ENCODE data around the gene CTNNA2. TPM values are rescaled to one million over a fixed set of nuclear protein-coding genes. Genes with fewer than 3 reads are reported as not detected.

Gene CTNNA2
- total and polyA plus RNA-seq, 4 donors, result 0.01 to 0.37 TPM; not detected in 2

DNA sequence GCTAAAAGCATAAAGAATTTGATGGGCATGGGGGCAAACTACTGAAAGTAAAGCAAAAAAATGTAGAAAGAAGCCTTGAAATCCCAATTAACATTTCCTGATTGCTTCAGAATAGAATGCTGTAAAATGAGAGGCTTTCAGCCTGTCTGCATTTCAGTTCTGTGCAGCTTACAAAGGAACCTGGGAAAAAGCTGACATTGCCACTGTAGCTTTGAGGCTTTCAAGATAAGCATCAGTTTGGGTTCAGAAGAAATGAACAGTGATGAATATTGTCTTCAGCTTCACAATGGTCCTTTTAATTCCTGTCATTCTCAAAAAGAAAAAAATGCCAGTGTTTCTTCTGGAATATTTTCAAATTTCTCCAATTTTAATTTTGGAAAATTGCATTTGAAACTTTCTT lies 549.0 kb downstream of the CTNNA2 start:
- ATAC-seq (ENCODE audit: insufficient read depth, low FRiP score) (no peak), DNase-seq (no peak)
- Histone ChIP-seq H3K27me3 (ENCODE audit: control insufficient read depth in 3 of 3, insufficient read depth in 3 of 3, low read length in 2 of 3) (no peaks in the 10 kb centered on the region), H3K9ac (ENCODE audit: insufficient read depth in 1 of 2, low read length in 2 of 2) (no peak overlapping the region), H3K9me3 (ENCODE audit: control insufficient read depth in 4 of 4, insufficient read depth in 3 of 4, low read length in 3 of 4) (peaks cover 0 to 2% (median 0%) of the 10 kb centered on the region in 4 donors), H3K27ac (ENCODE audit: low read depth in 1 of 2, low read length in 1 of 2) (no peak overlapping the region), H3K36me3 (ENCODE audit: control insufficient read depth in 4 of 4, insufficient read depth in 4 of 4, low read length in 4 of 4) (no peaks in the 10 kb centered on the region), H3K4me3 (no peak overlapping the region), H3K4me1 (ENCODE audit: control insufficient read depth in 5 of 5, insufficient read depth in 5 of 5, low read length in 5 of 5) (peaks cover 0 to 8% (median 0%) of the 10 kb centered on the region in 5 donors)
- TF ChIP-seq, protein P1, sequence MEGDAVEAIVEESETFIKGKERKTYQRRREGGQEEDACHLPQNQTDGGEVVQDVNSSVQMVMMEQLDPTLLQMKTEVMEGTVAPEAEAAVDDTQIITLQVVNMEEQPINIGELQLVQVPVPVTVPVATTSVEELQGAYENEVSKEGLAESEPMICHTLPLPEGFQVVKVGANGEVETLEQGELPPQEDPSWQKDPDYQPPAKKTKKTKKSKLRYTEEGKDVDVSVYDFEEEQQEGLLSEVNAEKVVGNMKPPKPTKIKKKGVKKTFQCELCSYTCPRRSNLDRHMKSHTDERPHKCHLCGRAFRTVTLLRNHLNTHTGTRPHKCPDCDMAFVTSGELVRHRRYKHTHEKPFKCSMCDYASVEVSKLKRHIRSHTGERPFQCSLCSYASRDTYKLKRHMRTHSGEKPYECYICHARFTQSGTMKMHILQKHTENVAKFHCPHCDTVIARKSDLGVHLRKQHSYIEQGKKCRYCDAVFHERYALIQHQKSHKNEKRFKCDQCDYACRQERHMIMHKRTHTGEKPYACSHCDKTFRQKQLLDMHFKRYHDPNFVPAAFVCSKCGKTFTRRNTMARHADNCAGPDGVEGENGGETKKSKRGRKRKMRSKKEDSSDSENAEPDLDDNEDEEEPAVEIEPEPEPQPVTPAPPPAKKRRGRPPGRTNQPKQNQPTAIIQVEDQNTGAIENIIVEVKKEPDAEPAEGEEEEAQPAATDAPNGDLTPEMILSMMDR (IDR thresholded peaks at IDR 0.05; ENCODE audit: control extremely low read depth, extremely low read depth), result no peak

DNA sequence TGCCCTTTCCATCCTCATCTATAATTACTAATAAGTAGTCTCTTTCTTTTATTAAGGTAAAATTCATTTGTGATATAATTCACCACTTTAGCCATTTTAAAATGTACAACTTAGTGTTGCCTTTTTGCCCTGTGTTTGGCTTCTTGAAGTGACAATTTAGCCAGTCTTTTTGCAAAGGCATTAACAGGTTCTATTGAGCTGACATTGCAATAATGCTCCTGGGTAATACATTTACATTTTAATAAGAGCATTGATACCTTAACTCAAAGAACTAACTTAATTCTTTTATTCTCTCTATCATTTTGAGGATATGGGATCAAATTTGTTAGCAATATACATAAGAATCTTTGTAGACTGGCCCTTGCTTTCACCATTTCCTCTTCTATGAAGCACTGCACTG lies 549.4 kb downstream of the CTNNA2 start:
- peaks cover 0 to 2% (median 0%) of the 10 kb centered on the region in 4 donors for H3K9me3 ChIP-seq (ENCODE audit: control insufficient read depth in 4 of 4, insufficient read depth in 3 of 4, low read length in 3 of 4)
- H3K4me3 ChIP-seq, result no peak overlapping the region
- no peak for ATAC-seq (ENCODE audit: insufficient read depth, low FRiP score)
- H3K4me1 ChIP-seq (ENCODE audit: control insufficient read depth in 5 of 5, insufficient read depth in 5 of 5, low read length in 5 of 5), result peaks cover 0 to 8% (median 0%) of the 10 kb centered on the region in 5 donors
- H3K27ac ChIP-seq (ENCODE audit: low read depth in 1 of 2, low read length in 1 of 2), result no peak overlapping the region
- H3K36me3 ChIP-seq (ENCODE audit: control insufficient read depth in 4 of 4, insufficient read depth in 4 of 4, low read length in 4 of 4), result no peaks in the 10 kb centered on the region
- TF ChIP-seq, protein P1 (IDR thresholded peaks at IDR 0.05; ENCODE audit: control extremely low read depth, extremely low read depth), result no peak
- H3K9ac ChIP-seq (ENCODE audit: insufficient read depth in 1 of 2, low read length in 2 of 2), result no peak overlapping the region
- no peak for DNase-seq
- no peaks in the 10 kb centered on the region for H3K27me3 ChIP-seq (ENCODE audit: control insufficient read depth in 3 of 3, insufficient read depth in 3 of 3, low read length in 2 of 3)

DNA sequence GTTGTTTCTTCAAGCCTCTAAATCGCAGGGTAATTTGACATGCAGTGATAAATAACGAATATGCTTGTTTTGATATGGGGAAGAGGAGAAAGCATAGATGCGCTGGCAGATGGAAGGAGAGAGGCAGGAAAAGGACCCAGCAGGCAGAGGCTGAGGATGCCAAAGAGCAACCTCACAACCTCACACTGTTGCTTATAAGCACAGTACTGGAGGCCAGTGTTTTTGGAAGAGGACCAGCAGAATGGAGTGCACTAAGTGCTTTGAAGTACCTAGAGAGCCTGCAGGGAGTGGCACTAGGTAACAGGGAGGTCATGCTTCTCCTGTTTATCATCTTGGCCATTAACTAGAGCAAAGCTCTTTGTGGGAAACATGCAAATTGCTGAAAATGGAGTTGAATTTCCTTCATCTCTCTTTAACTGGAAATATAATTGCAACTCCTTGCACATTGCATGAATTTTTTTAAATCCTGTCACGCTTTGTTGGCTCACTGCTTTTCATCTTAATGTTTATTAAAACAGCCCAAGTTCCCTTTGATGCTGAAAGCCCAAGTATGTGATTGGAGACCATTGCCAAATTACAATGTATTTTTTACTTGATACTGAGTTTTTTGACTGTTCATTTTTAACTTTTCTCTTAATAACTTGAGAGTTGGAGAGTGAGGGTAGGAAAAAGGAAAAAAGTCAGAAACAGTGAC lies 555.3 kb downstream of the CTNNA2 start:
- 61 to 83% methylated on average over 4 of the region's 4 CpGs for WGBS, 2 donors
- TF ChIP-seq, protein P1 (IDR thresholded peaks at IDR 0.05; ENCODE audit: control extremely low read depth, extremely low read depth), result no peak
- DNase-seq (peak; percentile 62 to 95 (median 94)), ATAC-seq (ENCODE audit: insufficient read depth, low FRiP score) (peak; percentile 86)
- no peaks in the 10 kb centered on the region for H3K9me3 ChIP-seq (ENCODE audit: control insufficient read depth in 4 of 4, insufficient read depth in 3 of 4, low read length in 3 of 4)
- H3K27me3 ChIP-seq (ENCODE audit: control insufficient read depth in 3 of 3, insufficient read depth in 3 of 3, low read length in 2 of 3), result no peaks in the 10 kb centered on the region
- peak overlapping the region in 1 of 2 donors; percentile 45 for H3K27ac ChIP-seq (ENCODE audit: low read depth in 1 of 2, low read length in 1 of 2)
- H3K4me3 ChIP-seq, result no peak overlapping the region
- peaks cover 0 to 30% (median 1%) of the 10 kb centered on the region in 5 donors for H3K4me1 ChIP-seq (ENCODE audit: control insufficient read depth in 5 of 5, insufficient read depth in 5 of 5, low read length in 5 of 5)
- H3K9ac ChIP-seq (ENCODE audit: insufficient read depth in 1 of 2, low read length in 2 of 2), result no peak overlapping the region
- no peaks in the 10 kb centered on the region for H3K36me3 ChIP-seq (ENCODE audit: control insufficient read depth in 4 of 4, insufficient read depth in 4 of 4, low read length in 4 of 4)

DNA sequence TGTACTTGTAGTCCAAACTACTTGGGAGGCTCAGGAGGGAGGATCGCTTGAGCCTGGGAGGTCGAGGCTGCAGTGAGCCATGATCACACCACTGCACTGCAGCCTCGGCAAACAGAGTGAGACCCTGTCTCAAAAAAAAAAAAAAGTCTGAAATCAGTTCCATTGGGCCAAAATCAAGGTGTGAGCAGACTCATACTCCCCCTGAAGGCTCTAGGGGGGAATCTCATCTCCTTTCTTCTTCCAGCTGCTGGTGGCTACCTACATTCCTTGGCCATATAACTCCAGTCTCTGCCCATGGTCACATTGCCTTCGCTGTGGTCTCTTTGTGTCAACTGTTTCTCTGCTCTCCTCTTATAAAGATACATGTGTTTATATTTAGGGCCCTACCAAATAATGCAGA lies 557.7 kb downstream of the CTNNA2 start:
- Histone ChIP-seq H3K4me1 (ENCODE audit: control insufficient read depth in 5 of 5, insufficient read depth in 5 of 5, low read length in 5 of 5) (peaks cover 0 to 39% (median 1%) of the 10 kb centered on the region in 5 donors), H3K9me3 (ENCODE audit: control insufficient read depth in 4 of 4, insufficient read depth in 3 of 4, low read length in 3 of 4) (no peaks in the 10 kb centered on the region), H3K27ac (ENCODE audit: low read depth in 1 of 2, low read length in 1 of 2) (no peak overlapping the region), H3K36me3 (ENCODE audit: control insufficient read depth in 4 of 4, insufficient read depth in 4 of 4, low read length in 4 of 4) (no peaks in the 10 kb centered on the region), H3K27me3 (ENCODE audit: control insufficient read depth in 3 of 3, insufficient read depth in 3 of 3, low read length in 2 of 3) (no peaks in the 10 kb centered on the region), H3K4me3 (no peak overlapping the region), H3K9ac (ENCODE audit: insufficient read depth in 1 of 2, low read length in 2 of 2) (no peak overlapping the region)
- ATAC-seq (ENCODE audit: insufficient read depth, low FRiP score) (no peak), DNase-seq (no peak)
- WGBS, 2 donors, result 75 to 86% methylated on average over 4 of the region's 4 CpGs
- TF ChIP-seq, protein P1 (IDR thresholded peaks at IDR 0.05; ENCODE audit: control extremely low read depth, extremely low read depth), result no peak
